Adrenal gland (tissue), 12 donors: ENCODE results near the gene TTLL11. TPM values are rescaled to one million over a fixed set of nuclear protein-coding genes. Genes with fewer than 3 reads are reported as not detected.

ENCODE experiments used
- DNase-seq, 7 donors: peaks; one replicate each; pipeline ENCODE4 v3.0.0-alpha.2; 2019 to 2020
- H3K27ac ChIP-seq, 5 donors: fragments of 200-600 bp; sonication (generic) in 4 of 5; 1 replicate in 3 of 5; 2 replicates in 2 of 5; pipeline versions ENCODE4 v1.5.1 to v1.8.0; 2016 to 2020; ENCODE audit warnings: mild to moderate bottlenecking in 1 of 5
- H3K27me3 ChIP-seq: fragments of 200-600 bp; 2 replicates; pipeline ENCODE4 v1.8.0; 2021
- H3K36me3 ChIP-seq, 2 donors: fragments of 200-600 bp; replicated peaks in 1 of 2; 1 replicate in 1 of 2; 2 replicates in 1 of 2; pipeline versions ENCODE4 v1.5.1 to v1.8.0; 2018 to 2022
- H3K4me1 ChIP-seq, 2 donors: fragments of 200-600 bp; replicated peaks in 1 of 2; 1 replicate in 1 of 2; 2 replicates in 1 of 2; pipeline versions ENCODE4 v1.5.1 to v1.8.0; 2018 to 2021
- H3K4me3 ChIP-seq, 4 donors: fragments of 200-600 bp; sonication (generic) in 3 of 4; one replicate each; pipeline ENCODE4 v1.5.1; 2016 to 2018
- H3K9me3 ChIP-seq, 3 donors: fragments of 200-600 bp; sonication (generic) in 1 of 3; replicated peaks in 1 of 3; 1 replicate in 2 of 3; 2 replicates in 1 of 3; pipeline versions ENCODE4 v1.5.1 to v1.8.0; 2016 to 2021
- POLR2A ChIP-seq, 2 donors: fragments of 450-650 bp; IDR thresholded peaks; one replicate each; pipeline ENCODE4 v1.6.1; 2017; ENCODE audit warnings: antibody characterized with exemption in 2 of 2, mild to moderate bottlenecking in 2 of 2, moderate library complexity in 1 of 2
- WGBS, 4 donors: extraction: QIAGEN DNeasy Blood & Tissue Kit in 2 of 4; methylation state at CpG; one replicate each; pipeline versions ENCODE4 v1.1.5 to v1.1.7; 2013 to 2017; 5-methylcytosine and 5-hydroxymethylcytosine counted together
- intact Hi-C, 2 donors: fragments of 100-400 bp; cut with DNase I; formaldehyde crosslinking; loops; one replicate each; pipeline versions ENCODE4 v1.14.1 to v1.15.0; 2022 to 2023
- polyA plus RNA-seq, 3 donors: library from polyadenylated mRNA; stranded (reverse); fragments of 200-250 nt in 2 of 3; fragments of 350-450 nt in 1 of 3; fragmentation: Illumina TruSeq in 1 of 3; extraction: RNeasy Lipid Tissue Mini Kit (QIAGEN cat#74804) in 1 of 3; gene quantifications; one replicate each; pipeline ENCODE4 v1.2.3, GENCODE V29; 2013 to 2014
- total RNA-seq, 9 donors: library from RNA; depleted of rRNA in 4 of 9; stranded (reverse); fragments of >200 nt in 4 of 9; fragments of 120-200 nt in 1 of 9; fragmentation: NEBNext Ultra II Directional in 1 of 9; extraction: Animal tissue kit (Norgen Biotek cat#: 25700) in 1 of 9; gene quantifications; one replicate each; pipeline versions ENCODE4 v1.1.0 to v1.2.4, GENCODE V29; 2013 to 2023
- TF ChIP-seq, protein P1 (sequence below), 6 experiments: fragments of 450-650 bp in 4 of 6; fragments of 200-600 bp in 2 of 6; sonication (generic) in 1 of 6; IDR thresholded peaks; 1 replicate in 5 of 6; 2 replicates in 1 of 6; pipeline versions ENCODE4 v1.5.1 to v1.8.0; 2016 to 2021; ENCODE audit warnings: antibody characterized with exemption in 6 of 6, mild to moderate bottlenecking in 2 of 6, moderate library complexity in 1 of 6
- donor health status: healthy with polysubstance abuse.
- donor health status: Bipolar disorder and iron deficiency.
- donor health status: DM: yes; HTN: yes; CAD: no.
- donor health status: DM: no; HTN: no; CAD: no.
- donor health status: DM: no; HTN: no; CAD: no.
- donor health status: DM: yes; HTN: yes; CAD: no.

Gene TTLL11
- total and polyA plus RNA-seq, 12 donors, result 4.8 to 30.9 (median 13.7) TPM

DNA sequence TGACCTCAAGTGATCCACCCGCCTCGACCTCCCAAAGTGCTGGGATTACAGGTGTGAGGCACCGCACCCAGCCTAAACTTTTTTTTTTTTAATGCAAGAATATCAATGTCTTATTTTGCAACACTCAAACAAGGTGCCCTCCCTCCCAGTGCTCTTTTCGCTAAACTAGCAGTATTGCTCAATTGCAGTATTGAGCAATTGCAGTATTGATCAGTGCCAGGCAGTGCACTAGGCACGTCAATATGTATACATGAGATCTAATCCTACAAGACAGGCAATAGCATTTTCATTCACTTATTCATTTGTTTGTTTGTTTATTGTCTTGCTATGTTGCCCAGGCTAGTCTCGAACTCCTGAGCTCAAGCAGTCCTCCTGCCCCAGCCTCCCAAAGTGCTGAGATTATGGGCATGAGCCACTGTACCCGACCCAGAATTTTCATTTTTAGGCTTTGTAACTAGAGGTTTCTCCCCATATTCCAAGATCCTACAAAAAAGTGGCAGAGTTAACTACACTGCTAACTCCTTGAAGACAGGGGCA lies 94.5 kb downstream of the TTLL11 start:
- Histone ChIP-seq H3K27me3 (no peaks in the 10 kb centered on the region), H3K4me1 (peaks cover 5 to 10% of the 10 kb centered on the region in 2 donors), H3K4me3 (no peak overlapping the region), H3K36me3 (no peaks in the 10 kb centered on the region), H3K9me3 (no peaks in the 10 kb centered on the region), H3K27ac (no peak overlapping the region)
- DNase-seq, result no peak
- TF ChIP-seq POLR2A (IDR thresholded peaks at IDR 0.05), result no peak
- TF ChIP-seq, protein P1, sequence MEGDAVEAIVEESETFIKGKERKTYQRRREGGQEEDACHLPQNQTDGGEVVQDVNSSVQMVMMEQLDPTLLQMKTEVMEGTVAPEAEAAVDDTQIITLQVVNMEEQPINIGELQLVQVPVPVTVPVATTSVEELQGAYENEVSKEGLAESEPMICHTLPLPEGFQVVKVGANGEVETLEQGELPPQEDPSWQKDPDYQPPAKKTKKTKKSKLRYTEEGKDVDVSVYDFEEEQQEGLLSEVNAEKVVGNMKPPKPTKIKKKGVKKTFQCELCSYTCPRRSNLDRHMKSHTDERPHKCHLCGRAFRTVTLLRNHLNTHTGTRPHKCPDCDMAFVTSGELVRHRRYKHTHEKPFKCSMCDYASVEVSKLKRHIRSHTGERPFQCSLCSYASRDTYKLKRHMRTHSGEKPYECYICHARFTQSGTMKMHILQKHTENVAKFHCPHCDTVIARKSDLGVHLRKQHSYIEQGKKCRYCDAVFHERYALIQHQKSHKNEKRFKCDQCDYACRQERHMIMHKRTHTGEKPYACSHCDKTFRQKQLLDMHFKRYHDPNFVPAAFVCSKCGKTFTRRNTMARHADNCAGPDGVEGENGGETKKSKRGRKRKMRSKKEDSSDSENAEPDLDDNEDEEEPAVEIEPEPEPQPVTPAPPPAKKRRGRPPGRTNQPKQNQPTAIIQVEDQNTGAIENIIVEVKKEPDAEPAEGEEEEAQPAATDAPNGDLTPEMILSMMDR (IDR thresholded peaks at IDR 0.05), result no peak
- 77 to 80% (median 78%) methylated on average over 7 of the region's 7 CpGs for WGBS, 4 donors
- intact Hi-C loops, result loop anchor here (5.0 to 10.0 kb wide), 4 partner anchors 251 to 456 kb away; no protein-coding TSS in a partner anchor

DNA sequence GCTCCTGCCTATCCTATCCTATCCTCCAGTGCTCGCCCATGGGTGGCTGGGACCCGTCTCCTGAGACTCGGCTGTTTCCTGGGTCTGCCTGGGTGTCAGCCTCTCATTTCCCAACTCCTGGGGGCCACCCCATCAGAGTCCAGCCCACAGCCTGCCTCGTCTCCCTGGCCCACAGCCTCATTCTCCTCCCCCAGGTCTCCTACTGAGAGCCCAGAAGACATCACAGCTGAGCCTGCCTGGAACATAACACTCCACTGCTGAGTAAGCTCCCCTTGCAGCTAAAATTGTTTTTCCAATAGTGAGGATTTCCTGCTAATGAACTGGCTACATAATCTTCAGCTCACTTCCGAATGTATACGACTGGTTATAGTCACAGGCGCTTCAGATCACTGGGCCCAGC lies 95.3 kb downstream of the TTLL11 start:
- WGBS, 4 donors, result 81 to 96% (median 88%) methylated on average over 7 of the region's 7 CpGs
- Histone ChIP-seq H3K4me1 (peaks cover 5 to 10% of the 10 kb centered on the region in 2 donors), H3K9me3 (no peaks in the 10 kb centered on the region), H3K27ac (no peak overlapping the region), H3K36me3 (no peaks in the 10 kb centered on the region), H3K27me3 (no peaks in the 10 kb centered on the region), H3K4me3 (no peak overlapping the region)
- intact Hi-C loops, result loop anchor here (5.0 to 10.0 kb wide), 4 partner anchors 250 to 455 kb away; no protein-coding TSS in a partner anchor
- TF ChIP-seq, protein P1 (IDR thresholded peaks at IDR 0.05), result no peak
- TF ChIP-seq POLR2A (IDR thresholded peaks at IDR 0.05), result no peak
- DNase-seq, result no peak

DNA sequence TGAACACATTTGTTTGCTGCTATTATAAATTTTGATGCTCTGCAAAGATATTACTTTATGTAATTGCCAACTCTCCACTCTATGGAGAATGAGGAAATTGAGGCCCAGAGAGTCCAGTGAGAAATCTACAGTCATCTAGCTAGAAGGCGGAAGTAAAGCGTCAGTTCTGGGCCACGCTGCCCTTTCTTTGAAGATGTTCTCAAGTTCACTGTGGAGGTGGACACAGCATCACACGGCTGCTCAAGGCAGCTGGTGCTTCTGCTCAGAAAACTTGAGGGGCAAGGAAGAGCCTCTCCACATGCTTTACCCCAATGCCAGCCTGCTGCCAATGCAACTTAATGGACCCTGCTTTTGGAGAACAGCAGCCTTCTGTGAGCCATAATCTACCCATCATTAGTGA lies 96.3 kb downstream of the TTLL11 start:
- 81 to 93% (median 88%) methylated on average over 4 of the region's 4 CpGs for WGBS, 4 donors
- intact Hi-C loops, result loop anchor here (5.0 to 10.0 kb wide), 4 partner anchors 249 to 454 kb away; no protein-coding TSS in a partner anchor
- no peaks in the 10 kb centered on the region for H3K9me3 ChIP-seq
- no peak for TF ChIP-seq POLR2A (IDR thresholded peaks at IDR 0.05)
- TF ChIP-seq, protein P1 (IDR thresholded peaks at IDR 0.05), result no peak
- H3K4me1 ChIP-seq, result peaks cover under 1 to 5% of the 10 kb centered on the region in 2 donors
- H3K36me3 ChIP-seq, result no peaks in the 10 kb centered on the region
- DNase-seq, result no peak
- no peaks in the 10 kb centered on the region for H3K27me3 ChIP-seq
- H3K27ac ChIP-seq, result no peak overlapping the region
- no peak overlapping the region for H3K4me3 ChIP-seq

DNA sequence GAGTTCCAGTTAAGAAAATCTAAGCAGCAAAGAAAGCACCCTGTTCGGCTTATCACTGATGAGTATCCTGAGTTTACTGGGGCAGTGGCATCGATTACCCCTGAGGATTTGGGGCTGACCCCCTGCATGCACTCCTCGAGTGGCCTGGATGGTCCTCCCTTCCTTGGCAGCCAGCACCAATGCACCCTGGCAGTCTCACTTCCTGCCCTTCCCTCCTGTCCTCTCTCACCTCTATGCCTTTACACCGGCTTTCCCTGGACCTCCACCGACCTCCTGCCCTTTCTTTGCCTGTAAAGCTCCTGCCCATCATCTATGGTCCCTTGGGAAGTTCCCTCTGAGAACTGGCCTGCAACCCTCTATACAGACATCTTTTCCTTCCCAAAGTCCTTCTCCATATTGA lies 97.1 kb downstream of the TTLL11 start:
- intact Hi-C loops, result loop anchor here (5.0 to 10.0 kb wide), 4 partner anchors 249 to 454 kb away; no protein-coding TSS in a partner anchor
- DNase-seq, result no peak
- TF ChIP-seq, protein P1 (IDR thresholded peaks at IDR 0.05), result no peak
- TF ChIP-seq POLR2A (IDR thresholded peaks at IDR 0.05), result no peak
- no peaks in the 10 kb centered on the region for H3K9me3 ChIP-seq
- H3K4me3 ChIP-seq, result no peak overlapping the region
- H3K4me1 ChIP-seq, result no peaks in the 10 kb centered on the region
- H3K36me3 ChIP-seq, result no peaks in the 10 kb centered on the region
- WGBS, 4 donors, result 77 to 88% (median 85%) methylated on average over 5 of the region's 5 CpGs
- no peaks in the 10 kb centered on the region for H3K27me3 ChIP-seq
- H3K27ac ChIP-seq, result no peak overlapping the region
